ENCODE results near the gene IQCB1. TPM values are rescaled to one million over a fixed set of nuclear protein-coding genes. Genes with fewer than 3 reads are reported as not detected.
"Not testable (repeated sequence)": the region's sequence is repeated elsewhere in the genome, so short reads cannot be mapped to it uniquely, and the experiment has no call there.

The IQCB1 gene
- total RNA-seq, 4 donors from 2014 or later = 16.3 to 37.9 (median 31.4) TPM

- H3K4me1 ChIP-seq = peaks cover 17 to 18% of the 10 kb centered on the region in 2 donors
- H3K27ac ChIP-seq = no peak overlapping the region
- no peaks in the 10 kb centered on the region for H3K36me3 ChIP-seq
- H3K4me3 ChIP-seq (replicated peaks in 1 of 3) = no peak overlapping the region
- no peaks in the 10 kb centered on the region for H3K9me3 ChIP-seq
- no peaks in the 10 kb centered on the region for H3K27me3 ChIP-seq
- no peak for DNase-seq
- TF ChIP-seq CTCF (IDR thresholded peaks at IDR 0.05) (no peak), POLR2A (IDR thresholded peaks at IDR 0.05) (no peak)
- 87 to 88% methylated on average over 1 of the region's 1 CpG for WGBS, 2 donors
- intact Hi-C loops (cut with DNase I) = no loop called here
Observed at GRCh38 chr3:121752261-121752660, 82.6 kb downstream of the IQCB1 start.

- intact Hi-C loops (cut with DNase I) = no loop called here
- Histone ChIP-seq H3K36me3 (no peaks in the 10 kb centered on the region), H3K27me3 (no peaks in the 10 kb centered on the region), H3K4me1 (peaks cover 31 to 32% of the 10 kb centered on the region in 2 donors), H3K27ac (peak overlapping the region in 1 of 3 donors; percentile 27), H3K9me3 (no peaks in the 10 kb centered on the region), H3K4me3 (replicated peaks in 1 of 3) (peak overlapping the region; percentile 12 to 72 (median 40))
- TF ChIP-seq CTCF (IDR thresholded peaks at IDR 0.05) = no peak
- no peak for TF ChIP-seq POLR2A (IDR thresholded peaks at IDR 0.05)
- DNase-seq = no peak
- 1% methylated on average over 9 of the region's 9 CpGs for WGBS, 2 donors
Observed at GRCh38 chr3:121750087-121750415, 84.8 kb downstream of the IQCB1 start.

GRCh38 chr3:121749276-121750086 is 85.4 kb downstream of the IQCB1 start, which contains the start of gene GOLGB1:
TSS of gene GOLGB1 (minus strand) at chr3:121749741. CDS start at chr3:121730971, 18,770 bp downstream.
- Histone ChIP-seq H3K4me1 (peaks cover 31 to 32% of the 10 kb centered on the region in 2 donors), H3K36me3 (no peaks in the 10 kb centered on the region), H3K9me3 (no peaks in the 10 kb centered on the region), H3K27me3 (no peaks in the 10 kb centered on the region), H3K4me3 (replicated peaks in 1 of 3) (peak within 1 kb of the TSS; percentile 43 to 90 (median 60)), H3K27ac (peak within 1 kb of the TSS; percentile 92 to 97 (median 97))
- 1% methylated on average over 22 to 45 of the region's 51 CpGs for WGBS, 2 donors
- TF ChIP-seq CTCF (IDR thresholded peaks at IDR 0.05) = peak in 1 of 6 experiments; percentile 5
- peak; percentile 95 to 98 for TF ChIP-seq POLR2A (IDR thresholded peaks at IDR 0.05)
- intact Hi-C loops (cut with DNase I) = no loop called here
- DNase-seq = peak; percentile 97

GRCh38 chr3:121748680-121749275 is 86.1 kb downstream of the IQCB1 start:
- H3K27ac ChIP-seq = peak overlapping the region; percentile 92 to 97 (median 97)
- H3K4me3 ChIP-seq (replicated peaks in 1 of 3) = peak overlapping the region; percentile 43 to 90 (median 60)
- H3K4me1 ChIP-seq = peaks cover 31 to 32% of the 10 kb centered on the region in 2 donors
- H3K9me3 ChIP-seq = no peaks in the 10 kb centered on the region
- WGBS, 2 donors = 0 to 1% methylated on average over 16 to 17 of the region's 17 CpGs
- no peaks in the 10 kb centered on the region for H3K36me3 ChIP-seq
- peak; percentile 78 to 81 for DNase-seq
- intact Hi-C loops (cut with DNase I) = no loop called here
- TF ChIP-seq POLR2A (IDR thresholded peaks at IDR 0.05) (no peak), CTCF (IDR thresholded peaks at IDR 0.05) (no peak)
- H3K27me3 ChIP-seq = no peaks in the 10 kb centered on the region

GRCh38 chr3:121747976-121748375 is 86.9 kb downstream of the IQCB1 start:
- no peak for DNase-seq
- Histone ChIP-seq H3K4me3 (replicated peaks in 1 of 3) (peak overlapping the region in 1 of 3 donors; percentile 60), H3K36me3 (no peaks in the 10 kb centered on the region), H3K4me1 (peaks cover 31 to 32% of the 10 kb centered on the region in 2 donors), H3K9me3 (no peaks in the 10 kb centered on the region), H3K27ac (peak overlapping the region in 1 of 3 donors; percentile 97), H3K27me3 (no peaks in the 10 kb centered on the region)
- intact Hi-C loops (cut with DNase I) = no loop called here
- TF ChIP-seq POLR2A (IDR thresholded peaks at IDR 0.05) (no peak), CTCF (IDR thresholded peaks at IDR 0.05) (no peak)
- WGBS, 2 donors = 29% methylated on average over 3 of the region's 3 CpGs

GRCh38 chr3:121743106-121743505 is 91.8 kb downstream of the IQCB1 start:
- H3K4me3 ChIP-seq (replicated peaks in 1 of 3); H3K27me3 ChIP-seq; H3K27ac ChIP-seq; H3K9me3 ChIP-seq; intact Hi-C loops (cut with DNase I); H3K36me3 ChIP-seq; DNase-seq: not testable (repeated sequence)
- H3K4me1 ChIP-seq = peaks cover 22 to 29% of the 10 kb centered on the region in 2 donors
- WGBS, 2 donors = 96% methylated on average over 2 of the region's 2 CpGs
